Measurements from ENCODE around the gene SHISAL2A. TPM values are rescaled to one million over a fixed set of nuclear protein-coding genes. Genes with fewer than 3 reads are reported as not detected.
A peak's percentile ranks its signal among the peaks of the same experiment; 100 is the strongest.
"Not testable (repeated sequence)": the region's sequence is repeated elsewhere in the genome, so short reads cannot be mapped to it uniquely, and the experiment has no call there.

The SHISAL2A gene
- total RNA-seq, 1 donor from 2014 or later, result 0.65 TPM

DNA sequence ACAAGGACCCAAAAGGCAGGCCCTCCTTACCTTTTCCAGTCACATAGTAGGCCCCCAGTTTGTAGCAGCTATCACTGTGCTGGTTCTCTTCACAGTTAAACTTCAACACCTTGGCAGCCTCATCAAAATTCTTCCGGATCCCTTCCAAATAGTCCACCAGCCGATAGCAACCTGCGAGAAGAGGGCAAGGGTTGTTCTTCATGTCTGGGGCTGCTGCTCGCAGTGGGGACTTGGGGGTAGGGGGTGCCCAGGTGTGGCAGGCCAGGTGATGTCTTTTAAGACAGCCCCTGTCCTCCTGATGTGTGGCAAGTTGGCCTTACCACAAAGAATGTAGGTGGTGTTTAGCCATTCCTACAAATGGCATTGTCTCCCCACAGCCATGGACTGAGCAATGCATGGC is 59.7 kb downstream of the SHISAL2A start:
- no peaks in the 10 kb centered on the region for H3K9me3 Mint-ChIP-seq
- no peak for DNase-seq (ENCODE audit: low read depth, low spot score)
- no peaks in the 10 kb centered on the region for H3K27me3 Mint-ChIP-seq (ENCODE audit: low read depth)
- H3K4me3 Mint-ChIP-seq, result no peak overlapping the region
- no peak overlapping the region for H3K27ac Mint-ChIP-seq (ENCODE audit: unreplicated experiment)
- peaks cover 17% of the 10 kb centered on the region for H3K36me3 Mint-ChIP-seq (ENCODE audit: low read depth)
- TF ChIP-seq CTCF (conservative IDR thresholded peaks at IDR 0.05), result no peak
- H3K4me1 Mint-ChIP-seq, result peaks cover 18% of the 10 kb centered on the region

DNA sequence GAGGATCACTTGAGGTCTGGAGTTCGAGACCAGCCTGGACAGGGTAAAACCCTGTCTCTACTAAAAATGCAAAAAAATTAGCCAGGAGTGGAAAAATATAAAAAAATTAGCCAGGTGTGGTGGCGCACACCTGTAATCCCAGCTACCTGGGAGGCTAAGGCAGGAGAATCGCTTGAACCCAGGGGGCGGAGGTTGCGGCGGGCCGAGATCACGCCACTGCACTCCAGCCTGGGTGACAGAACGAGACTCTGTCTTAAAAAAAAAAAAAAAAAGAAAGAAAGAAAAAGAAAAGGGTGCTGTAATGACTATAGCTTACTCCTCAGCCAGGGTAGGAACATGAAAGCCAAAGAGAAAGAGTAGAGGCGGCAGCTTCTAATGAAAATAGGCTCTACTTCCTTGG is 60.4 kb downstream of the SHISAL2A start:
- H3K36me3 Mint-ChIP-seq (ENCODE audit: low read depth), result peaks cover 17% of the 10 kb centered on the region
- H3K27me3 Mint-ChIP-seq (ENCODE audit: low read depth); H3K9me3 Mint-ChIP-seq; H3K4me3 Mint-ChIP-seq; H3K27ac Mint-ChIP-seq (ENCODE audit: unreplicated experiment); DNase-seq (ENCODE audit: low read depth, low spot score): not testable (repeated sequence)
- peaks cover 25% of the 10 kb centered on the region for H3K4me1 Mint-ChIP-seq

DNA sequence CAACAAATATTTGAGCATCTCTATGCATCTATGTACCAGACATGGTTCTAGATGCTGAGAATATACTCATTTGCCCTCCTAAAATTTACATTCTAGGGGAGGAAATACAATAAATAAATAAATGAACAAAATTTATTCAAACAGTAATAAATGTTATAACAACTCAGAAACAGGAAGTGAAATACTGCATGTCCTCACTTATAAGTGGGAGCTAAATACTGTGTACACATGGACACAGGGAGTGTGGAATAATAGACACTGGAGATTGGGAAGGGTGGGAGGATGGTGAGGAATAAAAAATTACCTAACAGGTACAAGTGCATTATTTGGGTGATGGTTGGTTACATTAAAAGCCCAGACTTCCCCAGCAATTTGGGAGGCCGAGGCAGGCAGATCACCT is 60.9 kb downstream of the SHISAL2A start:
- Mint-ChIP-seq H3K4me1 (peaks cover 30% of the 10 kb centered on the region), H3K27ac (ENCODE audit: unreplicated experiment) (no peak overlapping the region), H3K36me3 (ENCODE audit: low read depth) (peaks cover 17% of the 10 kb centered on the region), H3K4me3 (no peak overlapping the region), H3K9me3 (no peaks in the 10 kb centered on the region), H3K27me3 (ENCODE audit: low read depth) (peaks cover under 1% of the 10 kb centered on the region)
- no peak for DNase-seq (ENCODE audit: low read depth, low spot score)
- TF ChIP-seq CTCF (conservative IDR thresholded peaks at IDR 0.05), result no peak

DNA sequence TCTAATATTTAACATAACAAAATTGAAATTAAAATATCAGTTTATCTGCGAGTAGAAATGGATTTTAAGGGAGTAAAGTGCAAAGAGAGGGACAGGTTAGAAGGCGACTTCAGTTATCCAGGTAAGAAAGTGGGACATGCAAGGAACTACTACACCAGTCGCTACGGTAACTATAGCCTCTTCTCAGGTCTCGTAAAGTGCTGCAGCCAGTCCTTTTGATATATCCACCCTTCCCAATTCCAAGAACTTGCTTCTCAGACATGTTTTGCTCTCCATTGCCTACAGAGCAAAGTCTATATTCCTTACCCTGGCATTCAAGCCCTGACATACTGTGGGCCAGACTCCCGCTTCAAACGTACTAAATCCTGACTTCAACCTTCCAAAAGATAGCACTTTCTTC is 62.7 kb downstream of the SHISAL2A start:
- Mint-ChIP-seq H3K27me3 (ENCODE audit: low read depth) (peaks cover 10% of the 10 kb centered on the region), H3K9me3 (no peaks in the 10 kb centered on the region), H3K4me1 (peaks cover 31% of the 10 kb centered on the region), H3K36me3 (ENCODE audit: low read depth) (peaks cover 17% of the 10 kb centered on the region), H3K27ac (ENCODE audit: unreplicated experiment) (no peak overlapping the region), H3K4me3 (peak overlapping the region; percentile 65)
- TF ChIP-seq CTCF (conservative IDR thresholded peaks at IDR 0.05), result no peak
- no peak for DNase-seq (ENCODE audit: low read depth, low spot score)

DNA sequence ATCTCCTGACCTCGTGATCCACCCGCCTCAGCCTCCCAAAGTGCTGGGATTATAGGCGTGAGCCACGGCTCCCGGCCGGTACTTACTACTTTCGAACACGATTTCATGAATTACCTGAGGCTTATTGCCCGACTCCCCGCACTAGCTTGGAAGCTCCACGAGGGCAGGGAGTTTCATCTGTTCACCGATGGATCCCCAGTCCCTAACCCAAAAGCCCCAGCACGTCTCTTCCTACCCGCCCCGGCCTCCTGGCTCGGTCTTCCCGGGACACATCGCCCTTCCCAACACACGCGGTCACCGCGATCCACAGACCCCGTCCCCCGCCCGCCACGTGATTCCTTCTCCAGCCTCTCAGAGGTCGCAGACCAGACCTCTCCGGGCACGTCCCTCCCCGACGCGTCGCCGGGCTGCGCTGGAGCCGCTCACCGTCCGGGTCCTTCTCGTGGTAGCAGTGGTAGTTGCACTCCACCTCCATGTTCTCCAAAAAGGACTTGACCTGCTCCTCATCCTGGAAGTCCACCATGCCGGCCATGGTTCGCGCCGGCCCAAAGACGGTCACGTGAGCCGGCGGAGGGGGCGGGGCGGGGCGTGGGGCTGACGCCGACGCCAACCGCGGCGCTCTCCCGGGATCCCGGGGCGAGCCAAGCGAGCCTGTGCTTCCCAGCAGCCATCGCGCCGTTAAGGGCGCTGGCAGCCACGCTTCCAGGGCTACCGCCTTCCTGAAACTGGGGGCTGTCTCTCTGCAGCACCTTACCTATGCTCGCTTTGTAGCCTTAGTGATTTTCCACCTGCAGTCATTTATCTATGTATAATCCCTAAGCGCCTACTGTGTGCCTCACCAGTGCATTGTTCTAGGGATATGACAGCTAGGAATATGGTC is 65.1 kb downstream of the SHISAL2A start, which contains the start of gene COA7:
Gene COA7 (minus strand): TSS at position 553 of the 880 bp plus-strand sequence. CDS start 21 bp downstream, at position 532.
- Mint-ChIP-seq H3K27ac (ENCODE audit: unreplicated experiment) (peak within 1 kb of the TSS; percentile 98), H3K36me3 (ENCODE audit: low read depth) (peaks cover 4% of the 10 kb centered on the region), H3K9me3 (no peaks in the 10 kb centered on the region), H3K27me3 (ENCODE audit: low read depth) (peaks cover 25% of the 10 kb centered on the region), H3K4me1 (peaks cover 36% of the 10 kb centered on the region), H3K4me3 (peak within 1 kb of the TSS; percentile 91)
- DNase-seq (ENCODE audit: low read depth, low spot score), result peak; percentile 69
- TF ChIP-seq CTCF (conservative IDR thresholded peaks at IDR 0.05), result no peak

Data from neural crest cell (in vitro differentiated cells).